ENCODE measurements around the gene CYGB. TPM values are rescaled to one million over a fixed set of nuclear protein-coding genes. Genes with fewer than 3 reads are reported as not detected.

Gene CYGB
- total RNA-seq, 1 donor from 2014 or later = 30.0 TPM

DNA sequence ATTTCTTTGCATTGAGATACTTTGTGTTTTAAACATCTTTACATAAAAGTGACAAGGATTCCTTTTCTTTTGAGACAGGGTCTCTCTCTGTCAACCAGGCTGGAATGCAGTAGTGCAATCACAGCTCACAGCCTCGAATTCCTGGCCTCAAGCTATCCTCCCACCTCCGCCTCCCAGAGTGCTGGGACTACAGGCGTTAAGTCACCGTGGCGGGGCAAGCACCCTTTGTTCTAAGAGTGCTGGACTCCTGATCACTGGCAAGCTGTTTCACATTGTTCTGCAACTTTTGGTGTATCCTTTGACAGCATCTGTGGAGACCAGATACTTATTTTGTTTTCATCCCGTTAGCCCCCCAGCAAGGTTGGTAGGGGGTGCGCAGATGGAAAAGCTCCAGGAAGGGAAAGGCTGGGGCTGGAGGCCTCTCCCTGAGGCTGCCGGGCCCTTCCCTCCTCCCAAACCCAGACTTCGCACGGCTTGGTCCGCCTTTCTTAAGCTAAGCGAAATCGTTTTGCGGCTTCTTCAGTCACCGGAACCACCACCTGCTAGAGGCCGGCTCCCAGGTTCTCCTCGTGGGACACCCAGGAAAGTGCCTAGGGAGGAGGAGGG, 47.0 kb upstream of the CYGB start:
- no peak for DNase-seq (ENCODE audit: extremely low spot score in 2 of 2)
- Histone ChIP-seq H3K27me3 (no peaks in the 10 kb centered on the region), H3K36me3 (no peaks in the 10 kb centered on the region), H3K4me3 (peak overlapping the region; percentile 54 to 57), H3K9me3 (no peaks in the 10 kb centered on the region), H3K4me1 (peaks cover 37% of the 10 kb centered on the region), H3K27ac (peak overlapping the region; percentile 74)
- intact Hi-C loops (cut with DNase I) = no loop called here
- TF ChIP-seq CTCF (IDR thresholded peaks at IDR 0.05) (no peak), POLR2AphosphoS5 (IDR thresholded peaks at IDR 0.05; ENCODE audit: insufficient read depth in 1 of 2, low read depth in 1 of 2) (no peak), POLR2A (IDR thresholded peaks at IDR 0.05) (no peak)

GRCh38 chr17:76582660-76583059, 45.2 kb upstream of the CYGB start:
- DNase-seq (ENCODE audit: extremely low spot score in 2 of 2) = no peak
- no peaks in the 10 kb centered on the region for H3K27me3 ChIP-seq
- H3K9me3 ChIP-seq = no peaks in the 10 kb centered on the region
- H3K4me3 ChIP-seq = no peak overlapping the region
- intact Hi-C loops (cut with DNase I) = no loop called here
- peaks cover 50% of the 10 kb centered on the region for H3K4me1 ChIP-seq
- no peak overlapping the region for H3K27ac ChIP-seq
- no peak for TF ChIP-seq POLR2AphosphoS5 (IDR thresholded peaks at IDR 0.05; ENCODE audit: insufficient read depth in 1 of 2, low read depth in 1 of 2)
- TF ChIP-seq CTCF (IDR thresholded peaks at IDR 0.05) = no peak
- TF ChIP-seq POLR2A (IDR thresholded peaks at IDR 0.05) = no peak
- no peaks in the 10 kb centered on the region for H3K36me3 ChIP-seq

GRCh38 chr17:76581515-76581914, 44.0 kb upstream of the CYGB start:
- peak in 1 of 2 donors; percentile 31 for TF ChIP-seq POLR2AphosphoS5 (IDR thresholded peaks at IDR 0.05; ENCODE audit: insufficient read depth in 1 of 2, low read depth in 1 of 2)
- no peak for TF ChIP-seq POLR2A (IDR thresholded peaks at IDR 0.05)
- Histone ChIP-seq H3K4me1 (peaks cover 45% of the 10 kb centered on the region), H3K27me3 (no peaks in the 10 kb centered on the region), H3K36me3 (no peaks in the 10 kb centered on the region), H3K27ac (peak overlapping the region; percentile 44), H3K9me3 (no peaks in the 10 kb centered on the region), H3K4me3 (no peak overlapping the region)
- intact Hi-C loops (cut with DNase I) = no loop called here
- DNase-seq (ENCODE audit: extremely low spot score in 2 of 2) = no peak

DNA sequence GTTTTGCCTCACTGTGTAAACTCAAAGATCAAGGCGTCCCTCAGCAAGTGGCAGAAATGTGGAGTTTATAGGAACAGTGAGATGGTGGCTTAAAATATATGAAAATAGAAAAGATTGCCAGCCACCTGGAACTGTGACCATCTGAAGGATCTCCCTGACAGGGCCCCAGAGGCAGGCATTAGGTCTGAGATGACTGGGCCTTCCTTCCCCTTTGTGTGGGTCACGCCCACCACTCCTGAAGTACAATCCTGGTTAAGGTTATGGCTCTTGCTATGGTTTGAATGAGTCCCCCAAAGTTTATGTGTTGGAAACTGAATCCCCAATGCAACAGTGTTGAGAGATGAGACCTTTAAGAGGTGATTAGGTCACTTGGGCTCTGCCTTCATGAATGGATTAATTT, 41.8 kb upstream of the CYGB start:
- no peak for TF ChIP-seq POLR2AphosphoS5 (IDR thresholded peaks at IDR 0.05; ENCODE audit: insufficient read depth in 1 of 2, low read depth in 1 of 2)
- H3K27ac ChIP-seq = no peak overlapping the region

GRCh38 chr17:76578376-76578775, 40.9 kb upstream of the CYGB start:
- no peak overlapping the region for H3K4me3 ChIP-seq
- DNase-seq (ENCODE audit: extremely low spot score in 2 of 2) = no peak
- intact Hi-C loops (cut with DNase I) = no loop called here
- peaks cover 24% of the 10 kb centered on the region for H3K4me1 ChIP-seq
- no peaks in the 10 kb centered on the region for H3K9me3 ChIP-seq
- TF ChIP-seq POLR2A (IDR thresholded peaks at IDR 0.05) (no peak), CTCF (IDR thresholded peaks at IDR 0.05) (no peak), POLR2AphosphoS5 (IDR thresholded peaks at IDR 0.05; ENCODE audit: insufficient read depth in 1 of 2, low read depth in 1 of 2) (peak in 1 of 2 donors; percentile 65)
- H3K27me3 ChIP-seq = no peaks in the 10 kb centered on the region
- no peak overlapping the region for H3K27ac ChIP-seq
- no peaks in the 10 kb centered on the region for H3K36me3 ChIP-seq

More for the DNA sequence above, 41.8 kb upstream of the CYGB start:
- Histone ChIP-seq H3K4me3 (no peak overlapping the region), H3K9me3 (no peaks in the 10 kb centered on the region), H3K4me1 (peaks cover 26% of the 10 kb centered on the region), H3K36me3 (no peaks in the 10 kb centered on the region), H3K27me3 (no peaks in the 10 kb centered on the region)
- DNase-seq (ENCODE audit: extremely low spot score in 2 of 2) = no peak
- intact Hi-C loops (cut with DNase I) = no loop called here

DNA sequence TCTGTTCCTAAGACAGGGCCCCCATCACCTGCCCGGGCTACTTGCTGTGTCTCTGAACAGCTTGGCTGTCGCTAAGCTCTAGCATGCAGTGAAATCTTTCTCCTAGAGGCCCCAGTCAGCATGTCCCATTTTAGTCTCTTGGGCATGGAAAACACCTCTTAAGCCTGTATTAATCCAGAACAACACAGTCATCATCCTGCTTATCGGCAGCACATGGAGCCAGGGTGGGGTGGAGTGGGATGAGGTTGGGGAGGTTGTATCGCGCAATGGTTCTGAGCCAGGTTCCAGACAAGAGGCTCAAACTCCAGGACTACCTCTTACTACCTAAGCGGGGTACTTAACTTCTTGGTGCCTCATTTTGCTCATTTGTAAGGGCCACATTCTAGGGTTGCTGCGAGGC, 40.4 kb upstream of the CYGB start:
- TF ChIP-seq CTCF (IDR thresholded peaks at IDR 0.05) (no peak), POLR2A (IDR thresholded peaks at IDR 0.05) (no peak)

More for the DNA sequence above, 40.4 kb upstream of the CYGB start:
- intact Hi-C loops (cut with DNase I) = no loop called here
- H3K27me3 ChIP-seq = no peaks in the 10 kb centered on the region
- H3K36me3 ChIP-seq = no peaks in the 10 kb centered on the region
- H3K4me3 ChIP-seq = no peak overlapping the region
- H3K4me1 ChIP-seq = peaks cover 24% of the 10 kb centered on the region
- H3K9me3 ChIP-seq = no peaks in the 10 kb centered on the region
- no peak overlapping the region for H3K27ac ChIP-seq
- DNase-seq (ENCODE audit: extremely low spot score in 2 of 2) = no peak

Data from vagina (tissue), 2 donors.